HG03354 (cell line): ENCODE data around the gene TRPC4.
"Not testable (repeated sequence)": the region's sequence is repeated elsewhere in the genome, so short reads cannot be mapped to it uniquely, and the experiment has no call there.

Source experiments
- ATAC-seq: cut with Tn5 transposase; IDR thresholded peaks from one replicate; pipeline ENCODE4 v1.9.1; 2021; ENCODE audit warnings: mild to moderate bottlenecking; ENCODE audit not compliant: unreplicated experiment, poor library complexity, severe bottlenecking

Gene TRPC4

GRCh38 chr13:37863708-37864107, 5.9 kb downstream of the TRPC4 start:
- no peak for ATAC-seq

DNA sequence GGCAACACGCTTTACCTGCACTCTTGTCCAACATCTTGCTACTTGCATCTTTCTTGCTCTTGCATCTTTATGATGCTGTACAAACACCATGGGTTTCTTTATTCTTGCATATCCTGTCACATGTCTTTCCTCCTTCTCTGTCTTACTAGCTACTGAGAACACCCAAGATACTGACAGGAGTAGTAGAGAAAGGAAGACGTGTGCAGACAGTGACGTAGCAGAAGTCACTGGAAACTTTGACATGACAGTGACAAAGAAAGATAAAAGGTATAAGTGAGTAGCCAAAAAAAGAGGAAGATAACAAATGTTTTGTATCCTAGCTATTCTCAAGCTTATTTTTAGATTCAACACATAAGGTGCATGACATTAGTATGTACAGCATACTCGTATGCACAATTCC, 34.2 kb downstream of the TRPC4 start:
- no peak for ATAC-seq

GRCh38 chr13:37833411-37833810, 36.2 kb downstream of the TRPC4 start:
- ATAC-seq, result no peak

DNA sequence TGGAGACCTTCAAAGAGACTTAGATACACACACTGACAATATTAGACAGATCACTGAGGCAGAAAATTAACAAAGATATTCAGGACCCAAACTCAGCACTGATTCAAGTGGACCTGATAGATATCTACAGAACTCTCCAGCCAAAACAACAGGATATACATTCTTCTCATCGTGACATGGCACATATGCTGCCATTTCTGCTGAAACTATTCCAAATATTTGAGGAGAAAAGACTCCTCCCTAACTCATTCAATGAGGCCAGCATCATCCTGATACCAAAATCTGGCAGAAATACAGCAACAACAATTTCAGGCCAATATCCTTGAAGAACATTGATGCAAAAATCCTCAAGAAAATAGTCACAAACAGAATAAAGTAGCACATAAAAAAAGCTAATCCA, 53.3 kb downstream of the TRPC4 start:
- no peak for ATAC-seq

- no peak for ATAC-seq
Measured at GRCh38 chr13:37811441-37811840, 58.1 kb downstream of the TRPC4 start.

- no peak for ATAC-seq
Measured at GRCh38 chr13:37806666-37807065, 62.9 kb downstream of the TRPC4 start.

GRCh38 chr13:37797631-37798030, 71.9 kb downstream of the TRPC4 start:
- ATAC-seq, result no peak

DNA sequence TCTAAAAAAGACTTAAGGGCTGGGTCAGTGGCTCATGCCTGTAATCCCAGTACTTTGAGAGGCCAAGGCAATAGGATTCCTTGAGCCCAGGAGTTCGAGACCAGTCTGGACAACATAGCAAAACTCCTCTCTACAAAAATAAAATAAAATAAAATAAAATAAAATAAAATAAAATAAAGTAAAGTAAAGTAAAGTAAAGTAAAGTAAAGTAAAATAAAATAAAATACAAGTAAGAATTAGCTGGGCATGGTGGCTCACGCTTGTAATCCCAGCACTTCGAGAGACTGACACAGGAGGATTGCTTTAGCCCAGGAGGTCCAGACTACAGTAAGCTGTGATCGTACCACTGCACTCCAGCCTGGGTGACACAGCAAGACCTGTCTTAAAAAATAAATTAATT, 72.8 kb downstream of the TRPC4 start:
- not testable (repeated sequence) for ATAC-seq

- no peak for ATAC-seq
Measured at GRCh38 chr13:37795326-37795725, 74.2 kb downstream of the TRPC4 start.

- no peak for ATAC-seq
Measured at GRCh38 chr13:37791699-37792098, 77.9 kb downstream of the TRPC4 start.

GRCh38 chr13:37788346-37788745, 81.2 kb downstream of the TRPC4 start:
- no peak for ATAC-seq

DNA sequence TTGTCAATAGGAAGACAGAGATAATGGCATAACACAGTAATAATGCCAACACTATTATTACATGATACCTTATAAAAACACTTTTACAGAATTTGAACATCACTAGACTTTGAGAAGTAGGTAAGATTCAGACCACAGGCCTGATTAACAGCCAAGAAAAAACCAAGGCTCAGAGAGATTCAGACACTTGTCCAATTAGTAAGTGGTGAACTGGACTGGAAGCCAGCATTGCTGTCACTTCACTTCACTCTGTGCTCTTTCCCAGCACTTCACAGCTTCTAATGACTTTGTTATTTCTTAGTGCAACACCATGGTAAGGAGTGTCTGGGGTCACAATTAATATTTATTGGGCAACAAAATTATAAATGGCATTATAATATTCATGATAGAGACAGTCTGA, 91.9 kb downstream of the TRPC4 start:
- ATAC-seq, result no peak

DNA sequence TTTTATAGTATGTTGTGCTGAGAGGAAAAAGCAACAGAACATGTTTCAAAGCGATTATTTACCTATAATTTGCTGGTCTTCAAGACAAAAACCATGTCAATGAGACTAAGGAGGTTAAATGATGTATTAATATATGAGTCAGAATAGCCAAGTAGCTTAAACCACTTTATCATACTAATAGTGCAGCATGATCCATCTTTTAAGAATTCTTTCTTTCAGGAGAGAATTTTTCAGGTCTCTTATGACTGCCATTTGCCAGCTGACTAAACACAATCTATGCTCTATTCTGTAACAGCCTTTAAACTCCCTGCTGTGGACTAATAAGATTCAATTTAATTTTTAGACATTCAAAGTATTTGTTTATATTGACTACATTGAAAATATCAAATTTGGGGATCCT, 93.7 kb downstream of the TRPC4 start:
- no peak for ATAC-seq

DNA sequence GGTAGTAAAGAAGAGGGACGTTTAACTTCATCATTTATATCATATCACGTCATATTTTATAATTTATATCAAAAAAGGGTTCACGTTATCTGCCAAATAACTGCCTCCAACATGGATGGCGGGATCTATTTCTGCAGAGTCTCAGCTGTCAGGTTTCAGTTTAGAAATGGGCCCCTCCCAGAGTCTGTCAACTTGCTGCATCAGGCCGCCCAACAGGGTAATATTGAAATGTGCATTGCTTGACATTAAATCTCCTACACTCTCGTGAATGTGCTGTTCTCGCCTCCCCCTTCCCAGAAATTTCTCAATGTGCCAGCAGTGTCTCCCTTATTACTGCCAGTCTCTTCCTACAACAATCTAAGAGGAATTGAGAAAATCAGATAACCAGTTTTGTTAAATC, 96.9 kb downstream of the TRPC4 start:
- no peak for ATAC-seq

DNA sequence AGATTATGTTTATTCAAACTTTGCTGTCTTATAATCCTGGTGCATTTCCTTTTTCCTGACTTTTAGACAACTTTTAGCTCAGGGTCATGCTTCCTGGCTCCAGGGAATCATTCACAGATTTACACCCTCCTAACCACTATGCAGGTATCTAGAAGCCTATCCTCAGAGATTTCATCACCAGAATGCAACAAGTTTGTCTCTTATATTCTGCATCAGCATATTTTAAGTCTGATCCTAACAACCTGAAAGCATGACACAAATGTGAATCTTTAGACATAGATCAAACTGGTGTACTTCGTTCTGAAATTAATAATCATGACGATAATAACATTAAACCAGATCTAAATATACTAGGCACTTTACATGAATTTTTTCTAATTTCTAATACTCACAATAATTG, 100.0 kb downstream of the TRPC4 start:
- no peak for ATAC-seq

GRCh38 chr13:37769078-37769477, 100.5 kb downstream of the TRPC4 start:
- no peak for ATAC-seq

DNA sequence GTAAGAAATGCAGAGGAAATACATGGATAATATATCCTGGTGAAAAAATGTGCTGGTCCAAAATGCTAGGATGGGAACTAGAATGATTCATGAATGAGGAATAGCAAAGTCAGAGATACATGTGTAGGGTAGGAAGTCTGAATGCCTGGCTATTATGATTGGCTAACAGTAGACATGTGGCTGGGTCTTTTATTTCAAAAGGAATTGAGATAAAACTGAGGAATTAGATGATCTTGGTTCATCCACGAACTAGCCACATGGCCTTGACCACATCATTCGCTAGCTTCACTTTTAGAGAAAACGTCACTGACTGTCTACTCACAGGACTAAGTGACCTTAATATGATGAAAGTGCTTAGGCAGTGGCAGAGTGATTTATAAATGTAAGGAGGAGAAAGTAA, 103.1 kb downstream of the TRPC4 start:
- no peak for ATAC-seq

DNA sequence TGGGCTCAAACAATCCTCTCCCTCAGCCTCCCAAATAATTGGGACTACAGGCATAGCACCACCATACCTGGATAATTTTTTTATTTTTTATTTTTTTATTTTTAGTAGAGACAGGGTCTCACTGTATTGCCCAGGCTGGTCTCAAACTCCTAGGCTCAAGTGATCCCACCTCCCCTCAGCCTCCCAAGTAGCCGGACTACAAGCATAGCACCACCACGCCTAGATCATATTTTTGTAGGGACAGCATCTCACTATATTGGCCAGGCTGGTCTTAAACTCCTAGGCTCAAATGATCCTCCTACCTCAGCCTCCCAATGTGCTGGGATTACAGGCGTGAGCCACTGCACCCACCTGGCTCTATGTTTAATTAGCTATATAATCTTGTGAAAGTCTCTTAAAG, 114.2 kb downstream of the TRPC4 start:
- no peak for ATAC-seq

GRCh38 chr13:37753776-37754175, 115.8 kb downstream of the TRPC4 start:
- no peak for ATAC-seq

GRCh38 chr13:37752146-37752545, 117.4 kb downstream of the TRPC4 start:
- ATAC-seq, result no peak

DNA sequence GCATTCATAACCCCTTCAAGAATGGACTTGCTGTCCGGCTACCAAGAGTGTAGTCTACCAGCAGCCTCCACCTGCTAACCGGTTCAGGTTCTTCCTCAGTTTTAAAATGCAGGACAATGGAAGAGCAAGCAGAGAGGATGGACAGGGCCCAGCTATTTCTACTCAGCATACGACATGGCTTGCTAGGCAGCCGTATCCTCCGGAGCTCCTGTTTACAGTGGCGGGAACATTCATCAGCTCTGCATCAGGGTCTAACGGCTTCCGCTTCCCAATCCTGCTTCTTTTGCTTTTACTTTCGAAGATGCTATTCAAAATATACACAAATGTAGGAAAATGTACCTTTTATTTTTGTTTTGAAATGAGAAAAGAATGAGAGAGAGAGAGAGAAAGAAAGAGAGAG, 118.5 kb downstream of the TRPC4 start:
- no peak for ATAC-seq

GRCh38 chr13:37748913-37749312, 120.7 kb downstream of the TRPC4 start:
- no peak for ATAC-seq
